GM12801 (cell line): ENCODE data around the gene CCDC39.

Experiments used
- TF ChIP-seq, protein P1 (sequence below): IDR thresholded peaks from one replicate; pipeline ENCODE4 v1.5.1; 2011; ENCODE audit warnings: control low read depth; ENCODE audit not compliant: insufficient read length; ENCODE audit errors: extremely low read depth

CCDC39 gene

DNA sequence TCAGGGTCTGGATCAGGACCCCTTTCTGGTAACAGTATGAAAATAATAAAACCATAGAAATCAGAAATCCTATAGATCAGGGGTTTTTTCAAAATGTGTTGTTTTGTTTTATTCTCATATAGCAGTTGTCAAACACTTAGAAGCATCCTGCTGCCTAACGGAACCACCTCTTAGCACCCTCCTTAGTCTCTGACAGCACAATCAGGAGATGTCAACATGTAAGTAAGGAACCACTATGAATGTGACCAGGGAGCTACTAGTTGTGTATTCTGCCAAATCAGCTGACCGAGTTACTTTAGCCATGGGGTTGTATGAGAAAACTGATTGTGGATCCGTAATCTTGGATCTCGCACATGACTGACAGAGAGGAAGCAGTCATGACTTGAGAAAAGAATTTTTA, 22.2 kb downstream of the CCDC39 start:
- TF ChIP-seq, protein P1, sequence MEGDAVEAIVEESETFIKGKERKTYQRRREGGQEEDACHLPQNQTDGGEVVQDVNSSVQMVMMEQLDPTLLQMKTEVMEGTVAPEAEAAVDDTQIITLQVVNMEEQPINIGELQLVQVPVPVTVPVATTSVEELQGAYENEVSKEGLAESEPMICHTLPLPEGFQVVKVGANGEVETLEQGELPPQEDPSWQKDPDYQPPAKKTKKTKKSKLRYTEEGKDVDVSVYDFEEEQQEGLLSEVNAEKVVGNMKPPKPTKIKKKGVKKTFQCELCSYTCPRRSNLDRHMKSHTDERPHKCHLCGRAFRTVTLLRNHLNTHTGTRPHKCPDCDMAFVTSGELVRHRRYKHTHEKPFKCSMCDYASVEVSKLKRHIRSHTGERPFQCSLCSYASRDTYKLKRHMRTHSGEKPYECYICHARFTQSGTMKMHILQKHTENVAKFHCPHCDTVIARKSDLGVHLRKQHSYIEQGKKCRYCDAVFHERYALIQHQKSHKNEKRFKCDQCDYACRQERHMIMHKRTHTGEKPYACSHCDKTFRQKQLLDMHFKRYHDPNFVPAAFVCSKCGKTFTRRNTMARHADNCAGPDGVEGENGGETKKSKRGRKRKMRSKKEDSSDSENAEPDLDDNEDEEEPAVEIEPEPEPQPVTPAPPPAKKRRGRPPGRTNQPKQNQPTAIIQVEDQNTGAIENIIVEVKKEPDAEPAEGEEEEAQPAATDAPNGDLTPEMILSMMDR: no peak

DNA sequence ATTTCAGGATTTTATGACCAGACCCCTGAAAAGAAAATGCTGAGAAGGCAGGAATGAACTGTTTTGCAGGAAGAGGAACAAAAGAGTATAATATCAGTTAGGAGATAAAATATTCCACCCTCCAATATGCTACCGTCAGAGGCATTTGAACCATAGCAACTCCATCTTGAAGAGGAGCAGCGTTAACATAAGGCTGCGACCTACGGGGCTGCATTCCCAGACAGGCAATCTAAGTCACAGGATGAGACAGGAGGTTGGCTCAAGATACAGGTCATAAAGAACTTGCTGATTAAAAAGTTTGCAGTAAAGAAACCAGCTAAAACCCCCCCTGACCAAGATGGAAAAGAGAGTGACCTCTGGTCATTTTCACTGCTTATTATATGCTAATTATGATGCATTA, 22.9 kb downstream of the CCDC39 start:
- TF ChIP-seq, protein P1: no peak

DNA sequence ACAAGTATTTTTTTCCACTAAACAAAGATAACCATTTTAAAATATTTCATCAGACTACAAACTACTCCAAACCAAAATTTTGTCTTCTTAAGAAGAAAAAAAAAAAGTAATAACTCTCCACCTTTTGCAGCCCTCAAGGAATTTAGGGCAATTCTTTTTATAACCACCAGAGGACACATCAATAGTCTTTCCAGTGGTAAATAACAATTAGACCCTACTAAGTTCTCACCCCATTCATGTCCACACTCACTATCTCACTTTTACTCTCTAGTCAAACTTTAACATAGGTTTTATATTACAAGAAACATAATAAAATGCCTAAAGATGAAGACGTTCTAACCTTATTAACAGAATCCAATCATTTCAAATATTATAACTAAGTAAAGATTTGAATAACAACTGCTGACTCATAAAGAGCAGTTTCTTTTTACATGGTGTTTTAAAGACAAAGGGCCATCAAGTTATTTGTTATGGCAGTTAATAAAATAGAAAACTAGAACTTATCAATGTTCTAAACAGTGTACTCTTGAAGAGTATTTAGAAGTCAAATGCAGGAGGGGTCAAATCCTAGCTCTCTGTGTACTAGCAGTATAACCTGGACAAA, 33.0 kb downstream of the CCDC39 start:
- TF ChIP-seq, protein P1: no peak

DNA sequence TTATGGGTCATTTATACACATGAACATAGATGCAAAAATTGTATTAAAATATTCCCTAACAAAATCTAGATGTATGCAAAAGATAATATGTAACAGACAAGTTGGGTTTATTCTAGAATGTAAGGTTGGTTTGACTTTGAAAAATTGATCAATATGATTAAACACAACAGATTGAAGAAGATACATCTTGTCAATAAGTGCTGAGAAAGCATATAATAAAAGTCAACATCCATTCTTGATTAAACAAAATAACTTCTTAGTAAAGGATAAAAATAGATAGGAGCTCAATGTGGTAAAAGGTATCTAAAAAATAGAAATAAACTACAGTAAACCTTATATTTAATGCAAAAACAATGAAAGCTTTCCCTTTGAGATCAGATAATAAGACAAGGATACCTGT, 38.3 kb downstream of the CCDC39 start:
- TF ChIP-seq, protein P1: no peak

DNA sequence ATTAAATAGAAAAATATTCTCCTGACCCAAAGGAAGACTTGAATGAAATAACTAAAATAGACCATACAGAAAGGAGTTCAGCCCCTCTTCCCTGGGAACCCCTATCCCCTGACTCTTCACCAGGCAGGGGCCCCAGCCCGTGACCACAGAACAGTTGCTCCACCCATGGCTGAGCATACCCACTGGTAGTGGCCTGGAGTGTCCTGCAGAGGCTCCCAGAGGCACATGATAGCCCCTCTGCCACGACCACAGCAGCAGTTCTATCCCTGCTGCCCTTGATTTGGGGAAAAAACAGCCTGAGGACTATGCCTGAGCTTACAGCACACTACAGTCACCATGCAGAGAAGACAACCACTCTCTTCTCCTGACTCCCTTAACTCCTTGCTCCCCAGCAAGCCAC, 45.6 kb downstream of the CCDC39 start:
- TF ChIP-seq, protein P1: no peak

DNA sequence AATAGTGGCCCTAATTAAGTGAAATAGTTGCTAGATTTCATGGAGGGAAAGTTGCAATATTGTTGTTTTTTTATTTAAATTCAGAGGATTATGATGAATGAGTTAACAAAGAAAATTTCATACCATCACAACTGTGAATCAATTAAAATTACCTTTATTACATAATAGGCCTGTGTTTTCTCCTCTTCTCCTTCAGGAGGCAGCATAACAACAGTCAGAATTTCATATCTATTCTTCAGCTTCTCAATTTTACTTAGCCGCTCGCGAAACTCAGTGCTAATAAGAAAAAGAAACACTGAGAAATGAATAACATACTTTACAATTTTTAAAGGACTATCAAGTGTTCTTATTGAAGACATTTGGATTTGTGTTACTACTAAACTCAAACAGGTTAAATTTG, 48.0 kb downstream of the CCDC39 start:
- TF ChIP-seq, protein P1: no peak

DNA sequence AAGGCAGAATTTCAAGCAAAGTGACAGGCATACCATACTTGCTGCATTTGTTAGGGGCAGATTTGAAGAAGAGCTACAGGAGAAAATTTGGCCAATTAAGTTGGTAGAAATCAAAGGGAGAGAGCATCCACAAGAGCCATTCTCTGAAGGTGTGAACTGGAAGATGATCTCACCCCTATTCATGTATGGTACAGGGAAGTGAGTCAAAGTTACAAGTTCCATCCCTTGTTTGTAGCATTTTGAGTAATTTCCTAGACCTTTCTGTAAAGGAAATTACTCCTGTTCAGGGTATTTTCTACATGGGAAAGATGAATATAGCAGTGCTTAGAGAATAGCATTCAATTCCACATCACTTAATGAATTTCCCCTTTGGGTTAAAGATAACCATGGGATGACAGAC, 48.9 kb downstream of the CCDC39 start:
- TF ChIP-seq, protein P1: no peak

DNA sequence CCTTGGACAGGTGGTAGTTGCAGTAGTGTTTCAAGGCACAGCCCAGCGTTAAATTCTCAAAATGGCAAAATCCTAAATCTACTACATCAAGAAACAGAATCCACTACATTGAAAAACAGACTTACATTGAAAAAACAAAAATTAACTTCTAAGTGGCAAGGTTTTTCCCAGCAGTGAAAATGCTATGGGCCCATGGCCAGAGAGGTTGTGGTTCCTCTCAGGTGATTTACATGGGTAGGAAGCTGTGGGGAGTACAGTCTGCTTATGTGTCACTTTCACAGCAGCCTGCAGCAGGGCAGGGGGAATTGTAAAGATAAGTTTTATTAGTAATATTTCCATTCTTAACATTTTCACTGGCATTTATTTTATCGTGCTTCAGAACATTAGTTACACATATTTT, 52.4 kb downstream of the CCDC39 start:
- TF ChIP-seq, protein P1: no peak
